ENCODE measurements around the gene ENTREP3.

The ENTREP3 gene

GRCh38 chr1:155199792-155200191 is 55.5 kb downstream of the ENTREP3 start:
- Histone ChIP-seq H3K18ac (ENCODE audit: low read depth in 1 of 2, low read length in 2 of 2) (no peak overlapping the region), H3K27ac (ENCODE audit: low read length, poor library complexity, severe bottlenecking) (no peak overlapping the region), H2BK15ac (ENCODE audit: low read depth, poor library complexity, severe bottlenecking) (no peak overlapping the region), H2BK120ac (ENCODE audit: low read depth, low read length) (no peak overlapping the region), H4K8ac (ENCODE audit: low read length) (no peak overlapping the region), H3K27me3 (ENCODE audit: control insufficient read depth in 1 of 2, insufficient read depth in 1 of 2, low read length in 2 of 2) (no peaks in the 10 kb centered on the region), H3K4me2 (ENCODE audit: low read length, poor library complexity, severe bottlenecking) (no peak overlapping the region), H2BK12ac (ENCODE audit: low read length in 2 of 2) (no peak overlapping the region), H3K9ac (ENCODE audit: low read length) (no peak overlapping the region), H3K9me3 (ENCODE audit: control insufficient read depth, low read length) (no peaks in the 10 kb centered on the region), H3K4me3 (ENCODE audit: insufficient read depth in 1 of 2, low read depth in 1 of 2, low read length in 2 of 2) (no peak overlapping the region), H3K79me1 (replicated peaks; ENCODE audit: low read length, poor library complexity, severe bottlenecking) (peaks cover 14% of the 10 kb centered on the region), H2AK5ac (ENCODE audit: low read length, severe bottlenecking) (no peak overlapping the region), H3K4ac (ENCODE audit: low read depth in 1 of 2, low read length in 2 of 2) (no peak overlapping the region), H3K4me1 (ENCODE audit: control insufficient read depth, insufficient read depth, low read depth, low read length) (peaks cover 13% of the 10 kb centered on the region), H2BK5ac (ENCODE audit: low read depth, low read length, poor library complexity, severe bottlenecking) (no peak overlapping the region), H4K91ac (ENCODE audit: low read length) (no peak overlapping the region), H3K14ac (ENCODE audit: low read length in 2 of 2) (no peak overlapping the region), H3K36me3 (ENCODE audit: control insufficient read depth in 1 of 2, insufficient read depth in 2 of 2, low read depth in 1 of 2, low read length in 2 of 2) (peaks cover 55 to 70% of the 10 kb centered on the region in 2 experiments), H3K23ac (ENCODE audit: low read length in 2 of 2) (no peak overlapping the region), H2AFZ (ENCODE audit: low read depth, low read length) (no peak overlapping the region)
- WGBS, result 95% methylated on average over 4 of the region's 4 CpGs
- no peak for DNase-seq

DNA sequence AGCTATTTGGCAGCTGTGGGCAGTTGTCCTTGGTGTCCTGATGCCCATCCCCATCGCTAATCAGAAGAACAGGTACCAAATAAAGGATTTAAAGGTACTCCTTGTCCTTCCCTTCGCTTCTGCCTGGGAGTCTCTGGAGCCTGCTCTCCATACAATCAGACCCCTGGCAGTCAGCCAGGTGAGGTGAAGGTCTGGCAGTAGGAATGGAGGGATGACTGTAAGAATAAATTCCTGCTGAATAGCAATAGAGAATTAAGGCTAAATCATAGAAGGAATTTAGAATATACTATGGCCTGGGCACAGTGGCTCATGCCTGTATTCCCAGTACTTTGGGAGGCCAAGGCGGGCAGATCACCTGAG is 56.8 kb downstream of the ENTREP3 start:
- no peak overlapping the region for H2BK5ac ChIP-seq (ENCODE audit: low read depth, low read length, poor library complexity, severe bottlenecking)
- H4K8ac ChIP-seq (ENCODE audit: low read length), result no peak overlapping the region
- H3K14ac ChIP-seq (ENCODE audit: low read length in 2 of 2), result no peak overlapping the region
- peaks cover 12% of the 10 kb centered on the region for H3K79me1 ChIP-seq (replicated peaks; ENCODE audit: low read length, poor library complexity, severe bottlenecking)
- no peak overlapping the region for H3K9ac ChIP-seq (ENCODE audit: low read length)
- H3K9me3 ChIP-seq (ENCODE audit: control insufficient read depth, low read length), result no peaks in the 10 kb centered on the region
- H2BK120ac ChIP-seq (ENCODE audit: low read depth, low read length), result no peak overlapping the region
- H4K91ac ChIP-seq (ENCODE audit: low read length), result no peak overlapping the region
- H2AFZ ChIP-seq (ENCODE audit: low read depth, low read length), result no peak overlapping the region
- H3K27ac ChIP-seq (ENCODE audit: low read length, poor library complexity, severe bottlenecking), result no peak overlapping the region
- H3K4ac ChIP-seq (ENCODE audit: low read depth in 1 of 2, low read length in 2 of 2), result no peak overlapping the region
- no peak overlapping the region for H3K4me2 ChIP-seq (ENCODE audit: low read length, poor library complexity, severe bottlenecking)
- H2AK5ac ChIP-seq (ENCODE audit: low read length, severe bottlenecking), result no peak overlapping the region
- H3K36me3 ChIP-seq (ENCODE audit: control insufficient read depth in 1 of 2, insufficient read depth in 2 of 2, low read depth in 1 of 2, low read length in 2 of 2), result peaks cover 54 to 66% of the 10 kb centered on the region in 2 experiments
- 100% methylated on average over 3 of the region's 3 CpGs for WGBS
- no peak for DNase-seq
- H3K18ac ChIP-seq (ENCODE audit: low read depth in 1 of 2, low read length in 2 of 2), result no peak overlapping the region
- no peak overlapping the region for H2BK15ac ChIP-seq (ENCODE audit: low read depth, poor library complexity, severe bottlenecking)
- H3K23ac ChIP-seq (ENCODE audit: low read length in 2 of 2), result no peak overlapping the region
- no peak overlapping the region for H2BK12ac ChIP-seq (ENCODE audit: low read length in 2 of 2)
- H3K27me3 ChIP-seq (ENCODE audit: control insufficient read depth in 1 of 2, insufficient read depth in 1 of 2, low read length in 2 of 2), result no peaks in the 10 kb centered on the region
- H3K4me1 ChIP-seq (ENCODE audit: control insufficient read depth, insufficient read depth, low read depth, low read length), result peaks cover 21% of the 10 kb centered on the region
- H3K4me3 ChIP-seq (ENCODE audit: insufficient read depth in 1 of 2, low read depth in 1 of 2, low read length in 2 of 2), result no peak overlapping the region

DNA sequence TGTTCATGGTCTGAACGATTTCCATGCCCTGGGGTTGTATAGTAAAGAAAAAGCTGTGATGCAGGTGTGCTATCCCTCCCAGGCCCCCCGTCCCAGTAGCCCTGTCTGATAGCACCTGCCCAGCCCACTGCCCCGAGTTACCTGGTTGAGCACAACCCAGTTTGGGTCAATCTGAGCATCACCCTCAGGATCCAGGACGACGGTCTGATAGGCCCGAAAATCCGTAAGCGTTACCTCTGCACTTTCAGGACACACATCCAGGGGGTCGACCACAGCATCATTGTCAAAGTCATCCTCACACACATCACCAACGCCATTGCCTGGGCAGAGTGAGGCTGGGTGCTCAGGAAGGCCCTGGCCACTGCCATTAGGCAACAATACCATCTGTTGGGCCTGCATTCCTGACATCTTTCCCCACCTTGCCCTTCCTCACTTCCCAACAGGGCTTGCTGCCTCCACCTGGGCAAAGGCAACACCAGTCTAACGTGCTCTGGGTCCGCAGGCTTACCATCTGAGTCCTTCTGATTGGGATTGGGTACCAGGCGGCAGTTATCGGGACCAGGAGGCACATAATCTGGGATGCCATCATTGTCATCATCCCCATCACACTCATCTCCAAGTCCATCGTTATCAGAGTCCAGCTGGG is 57.3 kb downstream of the ENTREP3 start:
- Histone ChIP-seq H2BK120ac (ENCODE audit: low read depth, low read length) (no peak overlapping the region), H3K4me3 (ENCODE audit: insufficient read depth in 1 of 2, low read depth in 1 of 2, low read length in 2 of 2) (no peak overlapping the region), H3K27me3 (ENCODE audit: control insufficient read depth in 1 of 2, insufficient read depth in 1 of 2, low read length in 2 of 2) (no peaks in the 10 kb centered on the region), H3K27ac (ENCODE audit: low read length, poor library complexity, severe bottlenecking) (no peak overlapping the region), H2AFZ (ENCODE audit: low read depth, low read length) (no peak overlapping the region), H2BK5ac (ENCODE audit: low read depth, low read length, poor library complexity, severe bottlenecking) (no peak overlapping the region), H3K36me3 (ENCODE audit: control insufficient read depth in 1 of 2, insufficient read depth in 2 of 2, low read depth in 1 of 2, low read length in 2 of 2) (peaks cover 51 to 63% of the 10 kb centered on the region in 2 experiments), H4K91ac (ENCODE audit: low read length) (no peak overlapping the region), H3K4me2 (ENCODE audit: low read length, poor library complexity, severe bottlenecking) (no peak overlapping the region), H3K79me1 (replicated peaks; ENCODE audit: low read length, poor library complexity, severe bottlenecking) (peaks cover 12% of the 10 kb centered on the region), H3K14ac (ENCODE audit: low read length in 2 of 2) (no peak overlapping the region), H3K4me1 (ENCODE audit: control insufficient read depth, insufficient read depth, low read depth, low read length) (peaks cover 24% of the 10 kb centered on the region), H3K9ac (ENCODE audit: low read length) (no peak overlapping the region), H2BK15ac (ENCODE audit: low read depth, poor library complexity, severe bottlenecking) (no peak overlapping the region), H2AK5ac (ENCODE audit: low read length, severe bottlenecking) (no peak overlapping the region), H3K23ac (ENCODE audit: low read length in 2 of 2) (no peak overlapping the region), H3K9me3 (ENCODE audit: control insufficient read depth, low read length) (no peaks in the 10 kb centered on the region), H3K18ac (ENCODE audit: low read depth in 1 of 2, low read length in 2 of 2) (no peak overlapping the region), H4K8ac (ENCODE audit: low read length) (no peak overlapping the region), H2BK12ac (ENCODE audit: low read length in 2 of 2) (no peak overlapping the region), H3K4ac (ENCODE audit: low read depth in 1 of 2, low read length in 2 of 2) (no peak overlapping the region)
- no peak for DNase-seq
- 98% methylated on average over 15 of the region's 15 CpGs for whole genome bisulfite sequencing
